ENCODE data around the gene PGM3.
"Not testable (repeated sequence)": the region's sequence is repeated elsewhere in the genome, so short reads cannot be mapped to it uniquely, and the experiment has no call there.

The PGM3 gene, protein sequence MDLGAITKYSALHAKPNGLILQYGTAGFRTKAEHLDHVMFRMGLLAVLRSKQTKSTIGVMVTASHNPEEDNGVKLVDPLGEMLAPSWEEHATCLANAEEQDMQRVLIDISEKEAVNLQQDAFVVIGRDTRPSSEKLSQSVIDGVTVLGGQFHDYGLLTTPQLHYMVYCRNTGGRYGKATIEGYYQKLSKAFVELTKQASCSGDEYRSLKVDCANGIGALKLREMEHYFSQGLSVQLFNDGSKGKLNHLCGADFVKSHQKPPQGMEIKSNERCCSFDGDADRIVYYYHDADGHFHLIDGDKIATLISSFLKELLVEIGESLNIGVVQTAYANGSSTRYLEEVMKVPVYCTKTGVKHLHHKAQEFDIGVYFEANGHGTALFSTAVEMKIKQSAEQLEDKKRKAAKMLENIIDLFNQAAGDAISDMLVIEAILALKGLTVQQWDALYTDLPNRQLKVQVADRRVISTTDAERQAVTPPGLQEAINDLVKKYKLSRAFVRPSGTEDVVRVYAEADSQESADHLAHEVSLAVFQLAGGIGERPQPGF

DNA sequence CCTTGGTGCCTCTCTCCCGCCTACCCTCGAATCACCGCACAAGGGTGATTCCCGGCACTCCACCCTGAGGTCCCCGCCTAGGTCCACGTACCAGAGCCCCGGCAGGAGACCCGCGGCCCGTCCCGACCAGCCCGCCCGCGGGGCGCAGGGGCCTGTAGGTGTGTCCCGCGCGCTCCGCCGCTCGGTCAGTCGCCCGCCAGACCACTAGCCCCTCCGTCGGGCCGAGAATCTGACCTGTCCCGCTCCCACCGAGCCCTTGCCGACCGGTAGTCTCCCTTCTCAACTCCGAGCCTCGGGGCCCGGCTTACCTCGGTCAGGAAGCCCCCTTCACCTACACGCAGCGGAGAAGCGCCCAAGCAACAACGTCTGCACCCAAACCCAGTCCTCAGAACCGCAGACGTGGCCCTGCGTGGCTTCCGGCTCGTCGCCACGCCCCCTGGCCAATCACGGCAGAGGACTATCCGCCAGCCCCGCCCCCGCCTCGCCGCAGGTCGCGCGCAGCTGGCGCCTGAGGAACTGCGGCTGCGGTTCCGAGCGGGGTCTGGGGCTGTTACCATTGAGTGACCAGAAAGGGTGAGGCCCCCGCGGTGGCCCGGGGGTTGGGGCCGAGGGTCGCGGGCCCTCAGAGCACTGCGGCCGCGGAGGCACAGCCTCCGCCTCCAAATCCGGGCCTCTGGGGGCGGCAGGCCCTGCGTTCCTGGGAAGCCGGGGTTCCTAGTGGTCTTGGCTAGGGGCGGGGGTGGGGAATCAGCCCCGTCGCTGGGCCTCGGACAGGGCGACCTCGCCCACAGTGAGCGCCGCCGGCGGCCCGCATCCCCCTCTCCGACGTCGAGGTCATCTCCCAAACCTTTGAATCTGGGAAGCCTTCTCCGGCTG, at the start of gene PGM3, which contains the start of gene RWDD2A:
Gene PGM3, minus strand, starts transcription at position 395 of the 876 bp plus-strand sequence. CDS start 2,253 bp downstream, outside the sequence.
Gene RWDD2A, plus strand, starts transcription at position 487 of the 876 bp plus-strand sequence. CDS start 1,095 bp downstream, outside the sequence.
- DNase-seq (ENCODE audit: low spot score): peak; percentile 87

DNA sequence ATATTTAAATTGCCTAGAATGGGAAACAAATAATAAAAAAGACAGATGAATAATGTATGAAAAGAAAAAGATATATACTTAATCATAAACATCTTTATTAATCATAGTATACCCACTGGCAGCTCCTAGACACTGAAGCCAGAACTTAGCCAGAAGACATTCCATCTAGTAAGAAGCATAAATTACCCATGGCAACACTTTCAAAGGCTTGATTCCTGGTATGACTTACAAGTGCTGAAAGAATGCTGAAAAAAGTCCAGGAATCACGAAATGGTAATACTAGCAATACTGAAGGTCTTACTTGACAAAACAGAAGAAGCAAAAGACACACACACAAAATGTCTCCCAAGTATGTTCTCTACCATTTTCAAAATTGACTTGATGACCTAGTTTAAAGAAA, 38.1 kb upstream of the PGM3 start:
- DNase-seq (ENCODE audit: low spot score): no peak

DNA sequence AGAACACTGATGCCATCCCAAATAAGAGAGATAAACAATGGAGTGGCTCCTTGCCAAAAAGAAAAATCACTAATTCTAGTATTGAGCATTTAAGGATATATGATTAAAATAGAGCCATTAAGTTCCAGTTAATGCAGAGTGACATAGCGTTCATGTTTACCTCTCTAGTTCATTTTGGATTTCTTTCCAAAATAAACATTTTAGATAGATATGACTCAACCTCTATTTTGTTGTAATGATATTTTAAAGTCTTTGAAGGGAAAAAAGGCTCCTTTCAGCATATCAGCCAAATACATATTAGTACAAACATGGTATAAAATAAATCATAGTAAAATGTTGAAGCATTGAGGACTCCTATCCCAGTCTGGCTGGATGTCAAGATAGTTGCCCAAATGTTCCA, 33.5 kb upstream of the PGM3 start:
- no peak for DNase-seq (ENCODE audit: low spot score)

DNA sequence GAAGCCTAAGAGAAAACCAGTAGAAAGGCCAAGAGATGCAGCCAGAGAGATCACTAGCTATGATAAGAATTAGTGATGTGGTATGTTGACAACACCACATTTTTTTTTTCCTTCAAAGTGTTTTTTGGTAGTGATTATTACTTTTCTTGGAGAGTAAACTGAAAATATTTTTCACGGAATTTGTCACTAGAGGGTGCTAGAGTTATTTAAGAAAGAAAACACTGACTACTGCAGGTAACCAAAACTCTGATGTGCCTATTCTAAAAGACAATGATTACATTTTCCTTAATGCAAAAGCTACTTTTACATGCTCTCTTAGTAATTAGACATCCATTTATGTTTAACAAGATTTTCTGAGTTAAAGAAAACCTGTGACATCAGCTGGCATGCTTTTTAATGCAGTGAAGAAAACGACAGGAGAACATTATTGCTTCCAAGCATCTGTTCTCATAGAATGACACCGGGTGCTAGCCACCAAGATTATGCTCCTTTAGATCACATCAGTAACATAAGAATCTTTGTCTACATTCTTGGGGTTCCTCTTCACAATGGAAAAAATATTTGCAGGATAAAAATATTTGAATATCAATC, 28.9 kb upstream of the PGM3 start:
- peak; percentile 8 for DNase-seq (ENCODE audit: low spot score)

DNA sequence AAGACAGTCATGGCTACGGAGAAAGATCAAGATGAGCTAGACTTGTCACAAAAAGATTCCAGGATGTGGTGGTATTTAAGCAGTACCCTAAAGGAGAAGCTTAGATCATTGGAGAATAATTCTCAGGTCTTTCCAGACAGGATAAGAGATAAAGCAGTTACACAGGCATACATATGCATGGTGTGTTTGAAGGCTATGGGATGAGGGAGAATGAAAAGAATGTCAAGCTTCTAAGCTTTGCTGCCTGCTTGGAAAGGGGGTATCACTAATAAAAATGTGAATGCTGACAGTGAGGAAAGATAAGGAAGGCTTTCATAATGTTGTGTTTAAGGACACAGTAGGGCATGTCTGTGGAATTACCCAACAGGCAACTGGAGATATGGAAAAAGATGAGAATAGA, 28.2 kb upstream of the PGM3 start:
- DNase-seq (ENCODE audit: low spot score): no peak

DNA sequence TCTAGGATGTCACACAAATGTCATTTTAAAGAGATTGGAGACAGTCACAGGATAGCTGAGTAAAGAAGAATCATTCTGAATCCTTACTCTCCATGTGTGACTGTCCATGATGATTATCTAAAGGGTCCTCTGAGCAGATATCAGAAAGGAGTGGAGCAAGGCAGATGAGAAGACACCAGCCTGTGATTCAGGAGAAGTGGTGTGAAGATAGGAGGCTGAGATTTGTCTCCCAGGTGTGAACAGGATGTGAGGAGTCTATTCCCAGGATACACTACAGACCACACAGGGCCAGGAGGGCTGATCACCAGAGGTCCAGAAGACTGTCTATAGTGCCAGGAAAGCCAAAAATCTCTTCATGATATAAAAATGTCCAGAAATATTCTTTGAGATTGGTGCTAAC, 27.1 kb upstream of the PGM3 start:
- DNase-seq (ENCODE audit: low spot score): no peak

DNA sequence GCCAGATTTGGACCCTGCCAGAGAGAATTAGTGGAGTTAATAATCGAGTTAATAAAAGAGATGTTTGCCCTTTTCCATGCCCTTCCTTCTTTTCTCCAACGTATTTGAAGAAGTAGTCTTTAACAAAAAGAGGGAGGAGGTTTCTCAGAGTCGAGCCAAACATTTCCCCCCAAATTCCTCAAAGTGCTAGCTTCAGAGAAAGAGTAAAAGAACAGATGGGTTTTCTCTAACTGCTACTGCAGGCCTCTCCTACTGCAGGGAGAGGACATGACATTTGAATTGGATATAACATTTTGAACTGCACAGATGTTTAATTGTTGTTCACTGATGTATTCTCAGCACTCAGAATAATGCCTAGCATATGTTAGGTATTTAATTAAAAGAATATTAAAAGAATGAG, 25.6 kb upstream of the PGM3 start:
- no peak for DNase-seq (ENCODE audit: low spot score)

DNA sequence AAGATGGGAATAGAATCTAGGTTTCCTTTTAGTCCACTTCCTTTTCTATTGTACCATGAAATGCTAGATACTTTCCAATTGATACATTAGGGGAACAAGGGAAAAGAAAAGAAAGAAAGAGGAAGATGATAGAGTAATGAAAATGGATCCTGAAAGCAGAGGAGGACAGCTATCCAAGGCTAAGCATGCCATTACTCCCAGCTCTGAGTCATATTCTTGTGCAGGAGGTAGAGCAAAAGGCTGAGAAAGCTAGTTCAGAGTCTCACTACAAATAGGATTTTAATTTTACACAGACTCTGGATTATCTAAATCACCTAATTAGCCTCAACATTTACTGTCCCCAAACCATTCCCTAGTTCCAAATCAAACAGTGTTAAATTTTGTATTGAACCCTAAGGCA, 23.7 kb upstream of the PGM3 start:
- no peak for DNase-seq (ENCODE audit: low spot score)

DNA sequence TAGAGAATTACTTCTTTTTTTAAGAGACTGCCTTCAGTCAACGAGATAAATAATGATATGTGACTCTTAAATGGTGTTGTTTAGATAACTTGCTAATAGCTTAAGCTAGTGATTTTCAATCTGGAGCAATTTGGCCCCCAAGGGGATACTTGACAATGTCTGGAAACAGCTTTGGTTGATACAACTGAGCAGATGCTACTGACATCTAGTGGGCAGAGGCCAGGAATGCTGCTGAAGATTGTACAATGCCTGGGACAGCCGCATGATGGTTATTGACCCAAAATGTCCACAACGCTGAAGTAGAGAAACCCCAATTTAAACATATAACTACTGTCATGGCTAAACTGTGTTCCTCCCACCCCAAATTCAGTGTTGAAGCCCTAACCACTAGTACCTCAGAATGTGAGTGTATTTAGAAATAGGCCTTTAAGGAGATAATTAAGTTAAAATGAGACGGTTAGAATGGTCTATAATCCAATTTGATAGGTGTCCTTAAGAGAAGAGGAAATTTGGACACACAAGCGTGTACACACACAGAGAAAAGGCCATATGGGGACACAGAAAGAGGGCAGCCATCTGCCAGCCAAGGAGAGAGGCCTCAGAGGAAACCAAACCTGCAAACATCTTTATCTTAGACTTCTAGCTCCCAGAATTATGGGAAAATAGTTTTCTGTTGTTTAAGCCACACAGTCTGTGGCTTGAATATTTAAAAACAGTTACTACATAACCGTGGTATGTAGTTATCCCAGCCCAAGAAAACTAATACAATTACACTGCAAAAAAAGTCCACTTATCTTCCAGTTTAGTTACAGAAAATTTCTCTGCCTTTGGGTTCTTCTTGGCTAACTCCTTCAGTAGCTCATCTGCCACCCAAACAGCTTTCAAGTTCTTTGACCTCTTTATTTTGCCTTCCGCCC, 22.3 kb upstream of the PGM3 start:
- DNase-seq (ENCODE audit: low spot score): peak; percentile 59

DNA sequence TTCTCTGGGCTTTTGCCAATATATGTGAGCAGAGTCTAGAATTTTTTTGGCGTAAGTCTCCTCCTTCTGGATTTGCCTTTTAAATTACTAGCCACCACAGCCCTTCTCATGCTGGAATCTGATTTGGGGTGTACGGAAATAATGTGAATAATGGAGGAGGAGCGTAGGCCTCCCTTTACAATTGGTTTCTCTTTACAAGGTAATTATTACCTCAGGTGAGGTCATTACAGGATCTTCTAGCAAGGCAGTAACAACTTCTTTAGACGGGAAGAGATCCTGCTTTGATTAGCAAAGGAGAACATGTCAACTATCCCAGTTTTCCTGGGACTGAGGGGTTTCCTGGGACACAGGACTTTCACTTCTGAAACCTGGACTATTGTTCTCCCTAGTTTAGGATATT, 9.0 kb upstream of the PGM3 start:
- no peak for DNase-seq (ENCODE audit: low spot score)

DNA sequence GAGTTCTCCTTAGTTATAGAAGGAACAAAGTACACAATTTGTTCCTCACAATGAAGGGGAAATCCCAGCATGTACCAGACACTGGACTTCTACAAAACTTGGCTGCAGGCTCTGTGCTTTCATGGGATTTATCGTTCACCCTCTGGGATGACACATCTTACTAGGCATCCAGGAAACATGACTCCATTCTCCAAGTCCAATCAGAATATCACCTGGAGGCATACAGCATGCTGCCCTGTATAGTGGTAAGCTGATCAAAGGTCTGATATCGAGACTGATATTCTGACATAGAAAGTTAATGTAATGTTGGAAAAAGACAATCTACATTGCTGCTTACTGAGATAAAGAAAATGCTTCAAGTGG, 6.8 kb upstream of the PGM3 start:
- no peak for DNase-seq (ENCODE audit: low spot score)

DNA sequence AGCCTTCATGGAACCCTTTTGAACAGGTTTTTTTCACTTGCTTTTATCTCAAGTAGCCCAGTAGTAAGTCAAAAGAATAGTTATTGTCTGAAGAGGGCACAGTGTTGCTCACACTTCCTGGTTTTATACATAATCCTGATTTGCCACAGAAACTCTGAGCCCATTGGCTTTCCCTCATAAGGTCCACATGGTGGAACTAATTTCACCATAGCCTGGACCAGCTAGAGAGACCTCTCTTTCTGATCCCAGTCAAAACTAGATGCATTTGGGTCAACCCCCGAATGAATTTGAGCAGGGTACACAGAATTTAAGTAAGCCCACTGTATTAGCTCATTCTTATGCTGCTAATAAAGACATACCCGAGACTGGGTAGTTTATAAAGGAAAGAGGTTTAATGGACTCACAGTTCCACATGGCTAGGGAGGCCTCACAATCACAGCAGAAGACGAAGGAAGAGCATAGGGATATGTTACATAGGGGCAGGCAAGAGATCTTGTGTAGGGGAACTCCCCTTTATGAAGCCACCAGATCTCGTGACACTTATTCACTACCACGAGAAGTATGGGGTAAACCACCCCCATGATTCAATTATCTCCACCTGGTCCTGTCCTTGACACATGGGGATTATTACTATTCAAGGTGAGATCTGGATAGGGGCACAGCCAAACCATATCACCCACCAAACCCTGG, 6.3 kb upstream of the PGM3 start:
- no peak for DNase-seq (ENCODE audit: low spot score)

DNA sequence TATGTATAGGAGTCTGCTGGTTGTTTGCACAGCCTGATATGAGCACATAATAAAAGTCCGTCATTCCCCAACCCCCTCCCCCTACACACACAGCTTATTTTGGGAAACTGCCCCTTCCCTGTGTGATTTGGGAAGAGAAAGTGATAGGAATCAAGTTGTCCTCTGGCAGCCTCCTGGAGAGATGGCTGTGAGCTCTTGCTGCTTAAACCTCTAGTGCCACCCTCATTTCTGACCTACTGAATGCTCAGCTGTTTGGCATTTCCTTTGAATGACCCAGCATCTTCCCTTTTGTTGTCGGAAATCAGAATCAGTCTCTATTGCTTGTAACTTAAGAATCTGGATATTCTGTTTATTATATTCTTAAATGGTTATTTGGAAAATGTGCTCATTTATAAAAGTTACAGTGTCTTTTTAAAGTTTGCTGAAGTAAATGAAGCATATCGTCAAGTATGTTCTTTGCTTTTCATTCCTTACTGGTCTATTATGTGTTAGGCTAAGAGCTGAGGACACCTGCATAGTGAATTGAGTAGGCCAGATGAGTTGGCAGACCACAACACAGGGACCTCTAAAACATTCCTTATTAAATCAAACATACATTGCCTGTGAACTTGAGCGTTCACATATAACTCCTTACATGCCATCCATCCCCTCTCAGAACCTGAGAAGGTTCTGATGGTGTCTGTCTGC, 5.6 kb upstream of the PGM3 start:
- DNase-seq (ENCODE audit: low spot score): no peak

DNA sequence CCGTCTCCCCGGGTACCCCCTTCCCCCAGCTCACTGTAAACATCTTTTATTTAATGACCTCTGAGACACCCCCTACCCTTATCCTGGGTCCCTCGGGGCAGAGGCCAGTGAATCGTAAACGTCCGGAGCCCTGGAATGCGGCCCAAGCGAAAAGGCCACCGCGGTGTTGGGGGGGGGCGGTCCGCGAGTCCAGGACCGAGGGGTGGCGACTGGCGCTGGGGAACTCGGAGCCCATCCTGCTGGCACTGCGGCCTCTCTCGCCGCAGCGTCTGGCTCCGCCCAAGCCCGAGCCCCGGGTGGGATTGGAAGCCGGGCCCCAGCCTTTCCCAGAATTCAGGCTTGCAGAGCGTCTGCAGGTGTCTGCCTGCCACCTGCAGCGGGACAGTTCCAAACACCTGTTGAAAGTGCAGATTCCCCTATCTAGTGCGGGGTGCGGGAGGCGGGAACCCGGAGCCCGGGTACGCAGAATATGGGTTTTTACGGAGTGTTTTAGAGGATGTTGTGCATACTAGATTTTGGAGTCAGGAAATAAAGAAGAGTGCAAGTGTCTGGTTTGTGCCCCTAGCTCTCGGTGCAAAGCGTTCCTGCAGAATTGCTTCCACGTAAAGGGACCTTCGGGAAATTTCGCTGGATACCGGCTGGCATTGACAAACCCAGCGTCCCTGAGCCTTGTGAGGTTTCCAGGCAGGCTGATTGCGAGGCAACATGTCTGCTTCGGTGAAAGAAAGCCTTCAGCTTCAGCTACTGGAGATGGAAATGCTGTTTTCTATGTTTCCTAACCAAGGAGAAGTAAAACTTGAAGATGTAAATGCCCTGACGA, 892 bp upstream of the PGM3 start:
- DNase-seq (ENCODE audit: low spot score): no peak

DNA sequence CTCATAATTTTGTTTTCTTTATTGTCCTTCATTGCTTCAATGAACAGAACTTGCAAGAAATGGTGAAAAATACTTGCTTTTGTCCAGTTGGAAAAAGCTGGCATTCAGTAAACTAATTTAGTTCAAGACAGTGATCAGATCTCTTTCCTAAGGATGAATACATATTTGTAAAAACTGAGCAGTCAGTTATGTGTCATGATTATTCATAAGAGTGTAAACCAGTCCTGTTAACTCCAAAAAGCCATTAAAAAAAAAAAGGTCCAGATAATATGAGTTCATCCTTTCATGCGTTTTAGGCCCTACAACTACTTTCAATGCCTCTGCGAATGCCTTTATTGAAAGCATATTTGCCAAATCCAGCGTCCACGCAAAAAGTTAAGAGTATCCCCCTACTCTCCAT, 609 bp downstream of the PGM3 start:
- no peak for DNase-seq (ENCODE audit: low spot score)

DNA sequence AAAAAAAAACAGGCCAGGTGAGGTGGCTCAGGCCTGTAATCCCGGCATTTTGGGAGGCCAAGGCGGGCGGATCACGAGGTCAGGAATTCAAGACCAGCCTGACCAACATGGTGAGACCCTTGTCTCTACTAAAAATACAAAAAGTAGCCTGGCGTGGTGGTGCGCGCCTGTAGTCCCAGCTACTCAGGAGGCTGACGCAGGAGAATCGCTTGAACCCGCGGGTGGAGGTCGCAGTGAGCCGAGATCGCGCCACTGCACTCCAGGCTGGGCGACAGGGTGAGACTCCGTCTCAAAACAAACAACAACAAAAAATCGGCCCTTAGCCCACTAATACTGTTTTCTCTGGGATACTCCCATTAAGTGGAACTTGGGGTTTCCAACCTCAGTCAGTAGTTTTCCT, 1.1 kb downstream of the PGM3 start:
- not testable (repeated sequence) for DNase-seq (ENCODE audit: low spot score)

DNA sequence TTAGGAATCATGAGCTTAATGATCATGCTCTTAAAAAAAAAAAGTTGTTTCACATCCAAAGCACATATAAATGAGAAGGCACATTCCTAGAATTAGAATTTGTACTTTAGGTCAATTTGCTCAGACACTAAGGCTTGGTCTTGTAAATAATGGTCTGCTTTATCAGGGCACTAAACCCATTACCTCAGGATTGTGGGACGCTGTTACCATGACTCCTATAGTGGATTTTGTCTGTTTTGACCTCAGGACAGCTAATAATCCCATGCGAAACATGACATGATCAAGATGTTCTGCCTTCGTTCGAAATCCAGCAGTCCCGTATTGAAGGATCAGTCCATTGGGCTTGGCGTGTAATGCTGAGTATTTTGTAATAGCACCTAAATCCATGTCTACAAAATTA, 2.4 kb downstream of the PGM3 start:
- no peak for DNase-seq (ENCODE audit: low spot score)

DNA sequence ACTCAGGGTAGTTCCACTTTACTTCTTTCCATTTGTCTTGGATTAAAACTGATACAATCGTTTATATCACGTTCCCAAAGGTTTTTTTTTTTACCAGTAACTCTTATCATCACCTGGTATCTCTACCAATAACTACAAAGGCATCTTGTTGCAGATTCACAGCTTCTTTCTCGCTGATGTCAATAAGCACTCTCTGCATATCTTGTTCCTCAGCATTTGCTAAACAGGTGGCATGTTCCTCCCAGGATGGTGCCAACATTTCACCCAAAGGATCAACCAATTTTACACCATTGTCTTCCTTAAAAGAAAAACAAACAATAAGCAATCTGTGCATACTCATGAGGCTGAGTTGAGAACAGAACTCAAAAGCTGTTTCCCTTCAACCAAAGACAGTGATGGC, 4.6 kb downstream of the PGM3 start:
- no peak for DNase-seq (ENCODE audit: low spot score)

DNA sequence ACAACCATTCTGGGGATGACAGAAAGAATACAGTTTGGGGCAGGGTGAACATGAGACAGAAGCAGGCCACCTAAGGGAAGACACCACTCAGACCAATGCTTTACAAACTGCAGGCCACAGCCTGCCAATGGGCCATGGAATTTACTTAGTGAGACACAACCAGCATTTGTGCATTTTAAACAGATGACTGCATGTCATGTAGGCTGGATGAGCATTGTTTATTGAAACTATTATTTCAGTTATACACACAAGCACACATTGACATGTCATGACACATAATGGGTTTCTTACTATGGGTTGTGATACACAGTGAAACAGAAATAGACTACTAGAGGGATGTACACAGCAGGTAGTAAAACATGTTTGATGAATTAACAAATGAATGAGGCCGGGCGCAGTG, 8.0 kb downstream of the PGM3 start:
- no peak for DNase-seq (ENCODE audit: low spot score)

All from CD4-positive, alpha-beta T cell treated with Interleukin-6 at 100 ng/mL for 8 hours (primary cell).